Activated CD4-positive, alpha-beta T cell treated with anti-CD3 and anti-CD28 coated beads, Interleukin-2, amount 10 ng/mL, durations not matched to agents 24 days and 14 days (primary cell): ENCODE data around the gene BRPF1. TPM values are rescaled to one million over a fixed set of nuclear protein-coding genes. Genes with fewer than 3 reads are reported as not detected.

Experiments
- DNase-seq: peaks from one replicate; pipeline ENCODE4 v3.0.0; 2022
- H3K27ac Mint-ChIP-seq: one replicate; pipeline ENCODE4 v1.8.0; 2022; ENCODE audit warnings: mild to moderate bottlenecking, mixed read lengths
- H3K27me3 Mint-ChIP-seq: one replicate; pipeline ENCODE4 v1.8.0; 2022; ENCODE audit warnings: mixed read lengths
- H3K36me3 Mint-ChIP-seq: one replicate; pipeline ENCODE4 v1.8.0; 2022; ENCODE audit warnings: low read depth, mild to moderate bottlenecking, mixed read lengths
- H3K4me1 Mint-ChIP-seq: one replicate; pipeline ENCODE4 v1.8.0; 2021; ENCODE audit warnings: mixed read lengths
- H3K4me3 Mint-ChIP-seq: one replicate; pipeline ENCODE4 v1.8.0; 2022; ENCODE audit warnings: mild to moderate bottlenecking, moderate library complexity, mixed read lengths
- H3K9me3 Mint-ChIP-seq: one replicate; pipeline ENCODE4 v1.8.0; 2021; ENCODE audit warnings: mixed read lengths
- intact Hi-C: fragments of 100-400 bp; cut with micrococcal nuclease; formaldehyde crosslinking; loops from one replicate; pipeline ENCODE4 v1.15.1; 2023
- total RNA-seq: library from RNA; stranded (reverse); gene quantifications from 2 replicates; pipeline ENCODE4 v1.2.3, GENCODE V29; 2022

BRPF1 gene
- total RNA-seq, 1 donor from 2014 or later: 45.3 TPM

DNA sequence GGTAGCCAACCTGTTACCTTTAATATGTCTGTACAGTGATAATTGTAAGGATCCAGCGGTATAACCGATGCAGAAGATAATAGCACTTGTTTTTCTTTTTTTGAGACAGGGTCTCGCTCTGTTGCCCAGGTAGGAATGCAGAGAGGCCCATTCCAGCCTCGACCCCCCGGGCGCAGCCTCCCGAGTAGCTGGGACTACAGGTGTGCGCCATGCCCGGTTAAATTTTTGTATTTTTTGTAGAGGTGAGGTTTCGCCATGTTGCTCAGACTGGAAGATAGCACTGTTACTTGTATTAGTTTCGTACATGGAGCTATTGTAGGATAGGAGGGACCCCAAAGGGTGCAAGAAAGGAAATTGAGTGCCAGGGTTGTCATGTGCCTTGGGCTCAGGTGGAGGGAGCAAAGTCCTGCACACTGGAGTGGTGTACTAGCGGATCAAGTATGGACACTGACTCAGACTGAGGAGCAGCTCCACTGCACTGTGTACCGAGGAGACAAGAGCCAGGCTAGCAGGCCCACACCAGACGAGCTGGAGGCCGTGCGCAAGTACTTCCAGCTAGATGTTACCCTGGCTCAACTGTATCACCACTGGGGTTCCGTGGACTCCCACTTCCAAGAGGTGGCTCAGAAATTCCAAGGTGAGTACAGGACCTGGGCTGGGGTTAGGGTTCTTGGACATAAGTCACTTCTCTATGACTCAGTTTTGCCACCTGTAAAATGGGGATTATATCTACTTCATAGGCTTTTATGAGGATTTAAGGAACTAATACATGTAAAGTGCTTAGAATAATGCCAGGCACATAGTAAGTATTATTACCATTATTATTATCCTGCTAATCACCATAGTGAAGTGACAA lies 19.2 kb downstream of the BRPF1 start:
- Mint-ChIP-seq H3K27me3 (no peaks in the 10 kb centered on the region), H3K27ac (peak overlapping the region; percentile 96), H3K36me3 (peaks cover 70% of the 10 kb centered on the region), H3K4me1 (peaks cover 53% of the 10 kb centered on the region), H3K4me3 (peak overlapping the region; percentile 91), H3K9me3 (no peaks in the 10 kb centered on the region)
- intact Hi-C loops: loop anchor here (1.0 to 2.0 kb wide), 5 partner anchors 19 to 182 kb away; partner anchors contain the start of genes BRPF1 and CAMK1
- DNase-seq: peak; percentile 72

DNA sequence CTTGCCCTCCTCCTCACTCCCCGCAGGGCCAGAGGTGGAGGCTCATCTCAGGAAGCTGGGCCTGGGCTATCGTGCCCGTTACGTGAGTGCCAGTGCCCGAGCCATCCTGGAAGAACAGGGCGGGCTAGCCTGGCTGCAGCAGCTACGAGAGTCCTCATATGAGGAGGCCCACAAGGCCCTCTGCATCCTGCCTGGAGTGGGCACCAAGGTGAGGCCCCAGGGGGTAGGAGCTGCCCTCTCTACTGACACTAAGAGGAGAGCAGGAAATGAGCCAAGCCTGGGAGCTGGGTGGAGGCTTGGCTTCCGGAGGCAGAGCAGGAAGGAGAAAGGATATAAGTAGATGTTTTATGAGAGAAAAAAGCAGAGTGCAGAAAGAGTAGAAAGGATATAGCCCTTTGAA lies 23.1 kb downstream of the BRPF1 start:
- Mint-ChIP-seq H3K36me3 (peaks cover 65% of the 10 kb centered on the region), H3K27me3 (no peaks in the 10 kb centered on the region), H3K9me3 (no peaks in the 10 kb centered on the region), H3K4me3 (peak overlapping the region; percentile 73), H3K4me1 (peaks cover 34% of the 10 kb centered on the region), H3K27ac (peak overlapping the region; percentile 86)
- intact Hi-C loops: no loop called here
- DNase-seq: peak; percentile 69

DNA sequence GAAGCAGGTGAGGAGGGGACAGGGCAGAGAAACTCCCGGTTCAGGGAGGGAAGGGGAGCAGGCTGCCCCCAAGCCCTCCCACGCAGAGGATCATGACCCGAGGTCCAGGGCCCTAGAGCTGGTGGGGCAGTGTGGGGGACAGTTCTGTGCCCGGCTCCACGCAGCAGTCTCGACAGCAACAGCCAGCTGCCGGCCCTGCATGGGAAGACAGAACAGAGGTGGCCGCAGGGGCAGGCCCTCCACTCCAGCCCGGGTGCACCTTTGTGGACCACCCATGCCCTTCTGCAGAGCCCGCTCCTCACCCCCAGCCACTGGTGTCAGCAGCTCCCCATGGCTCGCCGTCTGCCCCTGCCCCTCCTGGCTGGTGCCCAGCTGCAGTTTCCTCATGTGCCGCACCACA lies 25.9 kb downstream of the BRPF1 start:
- Mint-ChIP-seq H3K27me3 (no peaks in the 10 kb centered on the region), H3K4me1 (peaks cover 14% of the 10 kb centered on the region), H3K27ac (no peak overlapping the region), H3K4me3 (no peak overlapping the region), H3K9me3 (no peaks in the 10 kb centered on the region), H3K36me3 (peaks cover 70% of the 10 kb centered on the region)
- no peak for DNase-seq
- intact Hi-C loops: no loop called here

GRCh38 chr3:9760779-9761505 lies 29.4 kb downstream of the BRPF1 start:
- intact Hi-C loops: no loop called here
- no peak overlapping the region for H3K27ac Mint-ChIP-seq
- peaks cover 62% of the 10 kb centered on the region for H3K36me3 Mint-ChIP-seq

DNA sequence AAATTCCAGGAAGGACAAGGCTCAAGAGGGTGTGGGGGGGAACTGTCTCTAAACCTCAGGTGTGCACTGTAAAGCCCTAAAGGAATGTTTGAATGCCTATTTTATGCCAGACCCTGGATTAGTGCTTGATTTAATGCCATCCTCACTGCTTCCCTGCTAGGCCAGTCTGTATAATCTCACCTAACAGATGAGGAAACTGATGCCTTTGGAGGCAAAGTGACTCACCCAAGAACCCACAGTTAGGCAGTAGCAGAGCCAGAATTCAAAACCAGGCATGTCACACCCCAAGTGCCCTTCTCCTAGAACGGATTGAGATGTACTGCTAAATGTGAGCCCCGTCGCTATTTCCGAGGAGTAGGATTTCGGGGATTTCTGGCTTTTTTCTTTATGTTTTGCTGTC lies 30.4 kb downstream of the BRPF1 start:
- H3K27ac Mint-ChIP-seq: no peak overlapping the region
- intact Hi-C loops: no loop called here
- peaks cover 57% of the 10 kb centered on the region for H3K36me3 Mint-ChIP-seq
- no peak overlapping the region for H3K4me3 Mint-ChIP-seq
- peaks cover 4% of the 10 kb centered on the region for H3K4me1 Mint-ChIP-seq
- DNase-seq: no peak
- H3K9me3 Mint-ChIP-seq: no peaks in the 10 kb centered on the region
- H3K27me3 Mint-ChIP-seq: no peaks in the 10 kb centered on the region

More at GRCh38 chr3:9760779-9761505, 29.4 kb downstream of the BRPF1 start:
- Mint-ChIP-seq H3K27me3 (no peaks in the 10 kb centered on the region), H3K4me3 (no peak overlapping the region), H3K9me3 (no peaks in the 10 kb centered on the region), H3K4me1 (peaks cover 2% of the 10 kb centered on the region)
- DNase-seq: no peak

DNA sequence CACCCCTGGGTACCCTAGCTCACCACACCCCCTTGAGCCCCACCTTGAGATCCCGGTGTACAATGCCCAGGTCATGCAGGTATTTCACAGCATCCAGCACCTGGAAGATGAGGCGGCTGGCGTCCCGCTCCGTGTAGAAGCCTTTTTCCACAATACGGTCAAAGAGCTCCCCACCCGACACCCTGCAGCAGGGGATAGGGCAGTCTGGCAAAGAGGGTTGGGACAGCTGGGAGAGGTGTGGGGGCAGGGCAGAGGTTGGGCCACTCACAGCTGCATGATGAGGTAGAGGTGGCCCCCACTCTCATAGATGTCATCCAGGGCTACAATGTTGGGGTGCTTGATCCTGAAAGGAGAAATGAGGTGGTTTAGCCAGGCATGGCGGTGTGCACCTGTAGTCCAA lies 31.3 kb downstream of the BRPF1 start:
- intact Hi-C loops: no loop called here
- peaks cover 60% of the 10 kb centered on the region for H3K36me3 Mint-ChIP-seq
- H3K4me3 Mint-ChIP-seq: no peak overlapping the region
- H3K4me1 Mint-ChIP-seq: peaks cover 12% of the 10 kb centered on the region
- no peaks in the 10 kb centered on the region for H3K9me3 Mint-ChIP-seq
- H3K27me3 Mint-ChIP-seq: no peaks in the 10 kb centered on the region
- H3K27ac Mint-ChIP-seq: no peak overlapping the region
- no peak for DNase-seq

- peaks cover 45% of the 10 kb centered on the region for H3K36me3 Mint-ChIP-seq
- no peaks in the 10 kb centered on the region for H3K27me3 Mint-ChIP-seq
- no peaks in the 10 kb centered on the region for H3K9me3 Mint-ChIP-seq
- no peak overlapping the region for H3K4me3 Mint-ChIP-seq
- DNase-seq: no peak
- peaks cover 37% of the 10 kb centered on the region for H3K4me1 Mint-ChIP-seq
- H3K27ac Mint-ChIP-seq: no peak overlapping the region
- intact Hi-C loops: no loop called here
Observed at GRCh38 chr3:9765865-9766264, 34.3 kb downstream of the BRPF1 start.

GRCh38 chr3:9767418-9767817 lies 35.9 kb downstream of the BRPF1 start:
- peaks cover 35% of the 10 kb centered on the region for H3K36me3 Mint-ChIP-seq
- H3K4me3 Mint-ChIP-seq: peak overlapping the region; percentile 82
- peaks cover 40% of the 10 kb centered on the region for H3K4me1 Mint-ChIP-seq
- peak overlapping the region; percentile 42 for H3K27ac Mint-ChIP-seq
- DNase-seq: no peak
- intact Hi-C loops: no loop called here
- no peaks in the 10 kb centered on the region for H3K9me3 Mint-ChIP-seq
- H3K27me3 Mint-ChIP-seq: no peaks in the 10 kb centered on the region

DNA sequence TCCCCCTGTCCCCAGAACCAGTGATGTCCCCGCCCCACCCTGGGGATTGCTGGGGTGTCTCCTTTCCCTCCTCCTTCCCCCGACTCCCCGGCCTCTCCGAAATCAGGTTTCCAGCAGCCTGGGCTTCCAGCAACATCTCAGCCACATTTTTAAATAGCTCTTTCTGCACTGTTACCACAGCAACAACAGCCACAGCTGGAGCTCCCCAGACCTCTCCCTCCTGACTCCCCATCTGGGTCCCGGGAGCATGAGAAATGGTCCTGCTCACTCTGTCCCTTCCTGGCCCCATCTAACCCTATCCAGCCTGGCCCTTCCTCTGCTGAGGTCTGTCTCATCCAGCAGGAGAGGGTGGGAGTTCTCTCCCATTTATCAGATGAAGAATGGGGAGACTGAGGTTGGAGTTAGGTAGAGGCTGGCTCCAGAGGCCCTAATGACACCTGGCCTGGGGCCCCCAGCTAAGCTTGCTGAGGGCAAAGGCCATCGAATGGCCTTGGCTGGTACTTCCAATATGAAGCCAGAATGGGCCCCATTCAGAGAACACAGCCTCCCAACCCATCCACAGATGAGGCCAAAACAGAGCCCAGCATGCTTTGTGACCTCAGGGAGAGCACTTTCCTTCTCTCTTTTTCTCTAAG lies 36.7 kb downstream of the BRPF1 start:
- Mint-ChIP-seq H3K4me3 (peak overlapping the region; percentile 82), H3K27me3 (no peaks in the 10 kb centered on the region), H3K4me1 (peaks cover 43% of the 10 kb centered on the region), H3K27ac (peak overlapping the region; percentile 75), H3K9me3 (no peaks in the 10 kb centered on the region), H3K36me3 (peaks cover 30% of the 10 kb centered on the region)
- DNase-seq: no peak
- intact Hi-C loops: loop anchor here (2.0 kb wide), 1 partner anchor 35 kb away; no protein-coding TSS in a partner anchor

DNA sequence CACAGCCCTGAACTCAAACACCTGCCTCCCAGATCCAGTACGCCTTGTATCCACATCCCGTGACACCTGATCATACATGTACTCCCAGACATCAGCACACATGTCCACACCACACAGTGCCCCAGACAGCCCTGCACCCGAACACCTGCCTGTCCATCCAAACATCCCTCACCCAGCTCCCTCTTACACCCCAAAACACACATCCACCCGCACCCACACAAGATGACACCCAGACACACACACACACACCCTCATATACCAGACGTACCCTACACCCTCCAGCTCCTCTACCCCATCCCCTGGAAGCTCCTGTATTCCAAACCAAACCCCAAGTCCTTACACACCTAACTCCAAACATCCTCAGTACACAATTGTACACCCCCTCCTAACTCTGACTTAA lies 37.5 kb downstream of the BRPF1 start:
- H3K4me3 Mint-ChIP-seq: peak overlapping the region; percentile 82
- H3K4me1 Mint-ChIP-seq: peaks cover 43% of the 10 kb centered on the region
- peaks cover 29% of the 10 kb centered on the region for H3K36me3 Mint-ChIP-seq
- H3K9me3 Mint-ChIP-seq: no peaks in the 10 kb centered on the region
- no peak for DNase-seq
- no peaks in the 10 kb centered on the region for H3K27me3 Mint-ChIP-seq
- intact Hi-C loops: loop anchor here (1.0 to 2.0 kb wide), 3 partner anchors 19 to 36 kb away; partner anchors contain the start of gene ARPC4
- peak overlapping the region; percentile 58 for H3K27ac Mint-ChIP-seq

DNA sequence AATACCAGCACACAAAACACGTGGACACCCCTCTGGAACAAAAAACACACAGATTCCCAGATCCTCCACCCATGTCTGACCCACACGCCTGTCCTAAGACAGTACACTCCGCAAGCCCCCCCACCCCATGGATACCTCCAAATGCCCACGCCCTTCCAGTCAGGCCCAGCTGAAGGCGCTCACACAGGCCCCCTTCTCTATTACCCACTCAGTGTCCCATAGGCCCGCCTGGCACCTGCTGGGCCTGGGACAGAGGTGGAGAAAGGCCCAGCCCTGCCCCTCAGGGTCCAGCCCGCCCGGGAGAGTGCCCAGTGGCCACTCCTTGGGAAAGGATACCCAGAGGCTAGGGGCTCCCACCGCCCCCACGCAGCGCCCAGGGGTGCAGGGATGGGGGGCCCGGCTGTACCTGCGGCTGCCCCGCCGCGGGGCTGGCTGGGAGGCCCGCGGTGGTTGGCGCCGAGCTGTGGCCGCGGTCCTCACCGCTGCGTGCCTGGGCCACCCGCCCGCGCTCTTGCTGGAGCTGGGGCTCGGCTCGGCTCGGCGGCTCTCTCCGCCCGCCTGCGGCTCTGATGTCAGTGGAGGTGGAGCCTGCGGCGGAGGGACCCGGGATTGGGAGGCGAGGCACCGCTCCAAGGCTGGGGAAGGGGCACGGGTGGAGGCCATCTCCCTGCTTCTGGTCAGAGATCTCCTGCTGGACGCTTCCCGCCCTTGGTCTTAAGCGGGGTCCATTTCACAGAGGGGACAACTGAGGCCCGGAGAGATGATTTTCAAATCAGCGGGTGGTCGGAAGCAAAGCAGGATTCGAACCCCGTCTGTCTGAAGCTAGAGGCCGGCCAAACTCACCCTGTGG lies 38.1 kb downstream of the BRPF1 start, which contains the start of gene CAMK1:
Gene CAMK1, minus strand, starts transcription at position 522 of the 850 bp plus-strand sequence. CDS start 2,198 bp downstream, outside the sequence.
- peaks cover 43% of the 10 kb centered on the region for H3K4me1 Mint-ChIP-seq
- H3K27me3 Mint-ChIP-seq: no peaks in the 10 kb centered on the region
- H3K27ac Mint-ChIP-seq: peak within 1 kb of the TSS; percentile 80
- H3K36me3 Mint-ChIP-seq: peaks cover 28% of the 10 kb centered on the region
- peak within 1 kb of the TSS; percentile 82 for H3K4me3 Mint-ChIP-seq
- intact Hi-C loops: loop anchor here (1.0 to 2.0 kb wide), 4 partner anchors 9 to 37 kb away; partner anchors contain the start of gene ARPC4
- no peaks in the 10 kb centered on the region for H3K9me3 Mint-ChIP-seq
- DNase-seq: peak; percentile 93

- Mint-ChIP-seq H3K36me3 (peaks cover 26% of the 10 kb centered on the region), H3K27me3 (no peaks in the 10 kb centered on the region), H3K9me3 (no peaks in the 10 kb centered on the region), H3K4me1 (peaks cover 43% of the 10 kb centered on the region), H3K27ac (peak overlapping the region; percentile 80), H3K4me3 (peak overlapping the region; percentile 82)
- DNase-seq: no peak
- intact Hi-C loops: loop anchor here (1.0 kb wide), 1 partner anchor 8 kb away; no protein-coding TSS in a partner anchor
Observed at GRCh38 chr3:9770276-9770812, 38.8 kb downstream of the BRPF1 start.
